Trophoblast cell (in vitro differentiated cells and primary cell): Measurements from ENCODE around the gene MEIOSIN.
A peak's percentile ranks its signal among the peaks of the same experiment; 100 is the strongest.

ENCODE experiments used
- DNase-seq, 2 donors: peaks; one replicate each; pipeline ENCODE4 v3.0.0-alpha.2; 2016
- H2AFZ ChIP-seq: 2 replicates; pipeline ENCODE4 v1.6.1; 2013; ENCODE audit warnings: low read length, moderate library complexity, mild to moderate bottlenecking; ENCODE audit not compliant: insufficient read depth, poor library complexity
- H2AK5ac ChIP-seq: 2 replicates; pipeline ENCODE4 v1.6.1; 2013; ENCODE audit warnings: mild to moderate bottlenecking, low read length
- H2BK120ac ChIP-seq: 2 replicates; pipeline ENCODE4 v1.6.1; 2013; ENCODE audit warnings: low read length, mild to moderate bottlenecking, moderate library complexity; ENCODE audit not compliant: insufficient read depth, poor library complexity
- H2BK12ac ChIP-seq: 2 replicates; pipeline ENCODE4 v1.6.1; 2013; ENCODE audit warnings: mild to moderate bottlenecking, low read length, moderate library complexity
- H2BK5ac ChIP-seq: 2 replicates; pipeline ENCODE4 v1.6.1; 2013; ENCODE audit warnings: low read length, low read depth, moderate library complexity, mild to moderate bottlenecking; ENCODE audit not compliant: poor library complexity
- H3K14ac ChIP-seq: 2 replicates; pipeline ENCODE4 v1.6.1; 2013; ENCODE audit warnings: mild to moderate bottlenecking, low read length
- H3K18ac ChIP-seq: 2 replicates; pipeline ENCODE4 v1.6.1; 2013; ENCODE audit warnings: mild to moderate bottlenecking, low read length
- H3K23ac ChIP-seq: 2 replicates; pipeline ENCODE4 v1.6.1; 2013; ENCODE audit warnings: low read length
- H3K27ac ChIP-seq: 2 replicates; pipeline ENCODE4 v1.5.1; 2013; ENCODE audit warnings: low read depth, mild to moderate bottlenecking, inconsistent platforms, low read length, moderate library complexity
- H3K27me3 ChIP-seq: 2 replicates; pipeline ENCODE4 v1.6.1; 2013; ENCODE audit warnings: inconsistent platforms, mild to moderate bottlenecking, low read length, moderate library complexity; ENCODE audit not compliant: insufficient read depth
- H3K36me3 ChIP-seq, 2 experiments: 1 replicate in 1 of 2; 2 replicates in 1 of 2; pipeline ENCODE4 v1.6.1; 2013; ENCODE audit warnings: low read length in 2 of 2, mild to moderate bottlenecking in 2 of 2, moderate library complexity in 1 of 2; ENCODE audit not compliant: insufficient read depth in 2 of 2, control insufficient read depth in 1 of 2
- H3K4ac ChIP-seq: 2 replicates; pipeline ENCODE4 v1.6.1; 2013; ENCODE audit warnings: low read depth, mild to moderate bottlenecking, low read length, moderate library complexity
- H3K4me1 ChIP-seq, 2 experiments: 1 replicate in 1 of 2; 2 replicates in 1 of 2; pipeline ENCODE4 v1.6.1; 2013; ENCODE audit warnings: low read length in 2 of 2, mild to moderate bottlenecking in 2 of 2, moderate library complexity in 1 of 2; ENCODE audit not compliant: insufficient read depth in 2 of 2, control insufficient read depth in 1 of 2
- H3K4me2 ChIP-seq: 2 replicates; pipeline ENCODE4 v1.6.1; 2013; ENCODE audit warnings: inconsistent platforms, mild to moderate bottlenecking, low read length, moderate library complexity
- H3K4me3 ChIP-seq: 2 replicates; pipeline ENCODE4 v1.5.1; 2013; ENCODE audit warnings: mild to moderate bottlenecking, low read depth, low read length, inconsistent platforms
- H3K79me1 ChIP-seq: one replicate; pipeline ENCODE4 v1.6.1; 2013; ENCODE audit warnings: low read length
- H3K79me2 ChIP-seq: 2 replicates; pipeline ENCODE4 v1.6.1; 2013; ENCODE audit warnings: low read length, mild to moderate bottlenecking; ENCODE audit not compliant: control insufficient read depth, insufficient read depth, poor library complexity
- H3K9ac ChIP-seq: 2 replicates; pipeline ENCODE4 v1.6.1; 2013; ENCODE audit warnings: mild to moderate bottlenecking, low read length
- H3K9me3 ChIP-seq: 2 replicates; pipeline ENCODE4 v1.6.1; 2013; ENCODE audit warnings: low read depth, mild to moderate bottlenecking, control low read depth, inconsistent platforms, low read length; ENCODE audit not compliant: insufficient read depth
- H4K12ac ChIP-seq: 2 replicates; pipeline ENCODE4 v1.6.1; 2013; ENCODE audit warnings: low read depth, mild to moderate bottlenecking, low read length, moderate library complexity
- H4K8ac ChIP-seq: 2 replicates; pipeline ENCODE4 v1.6.1; 2013; ENCODE audit warnings: low read depth, mild to moderate bottlenecking, low read length, moderate library complexity
- H4K91ac ChIP-seq: one replicate; pipeline ENCODE4 v1.6.1; 2013; ENCODE audit warnings: low read depth, mild to moderate bottlenecking, low read length, moderate library complexity
- WGBS: extraction: QIAGEN DNeasy Blood & Tissue Kit; methylation state at CpG from one replicate; pipeline ENCODE4 v1.1.7; 2013; ENCODE audit warnings: missing lambda C conversion rate; ENCODE audit not compliant: insufficient read length, insufficient coverage; ENCODE audit errors: extremely low coverage; 5-methylcytosine and 5-hydroxymethylcytosine counted together

MEIOSIN gene

DNA sequence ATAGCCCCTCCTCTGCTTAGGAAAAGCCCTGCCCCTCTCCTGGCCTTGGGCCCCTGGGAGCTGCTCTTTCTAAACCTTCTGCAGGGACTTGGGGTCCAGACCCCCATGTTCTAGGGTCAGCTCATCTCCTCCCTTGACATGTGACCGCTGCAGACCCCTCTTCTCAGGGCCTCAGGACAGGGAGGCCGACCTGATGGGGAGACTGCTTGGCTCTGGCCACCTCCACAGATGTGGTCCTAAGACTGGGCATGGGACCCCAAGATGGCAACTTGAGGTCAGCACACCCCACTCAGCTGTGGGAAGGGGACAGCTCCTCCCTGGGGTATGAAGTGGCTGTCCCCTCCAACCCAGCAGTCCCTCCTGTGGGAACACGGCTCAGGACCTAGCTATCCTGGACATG lies 39.7 kb downstream of the MEIOSIN start:
- H3K9me3 ChIP-seq, result no peaks in the 10 kb centered on the region
- H3K14ac ChIP-seq, result no peak overlapping the region
- no peak overlapping the region for H3K18ac ChIP-seq
- H3K79me2 ChIP-seq, result peaks cover 10% of the 10 kb centered on the region
- H3K9ac ChIP-seq, result no peak overlapping the region
- no peak overlapping the region for H2AFZ ChIP-seq
- H4K8ac ChIP-seq, result no peak overlapping the region
- no peaks in the 10 kb centered on the region for H3K27me3 ChIP-seq
- no peak for DNase-seq
- no peak overlapping the region for H2AK5ac ChIP-seq
- H3K4me1 ChIP-seq, result peaks cover 0 to 5% of the 10 kb centered on the region in 2 experiments
- no peak overlapping the region for H3K4me2 ChIP-seq
- H2BK5ac ChIP-seq, result no peak overlapping the region
- WGBS, result no CpG with 5 or more reads among the region's 3 CpGs
- no peak overlapping the region for H3K4me3 ChIP-seq
- H3K27ac ChIP-seq, result no peak overlapping the region
- no peak overlapping the region for H4K12ac ChIP-seq
- peaks cover 20% of the 10 kb centered on the region for H3K79me1 ChIP-seq
- H3K36me3 ChIP-seq, result peaks cover 30 to 32% of the 10 kb centered on the region in 2 experiments
- H2BK12ac ChIP-seq, result no peak overlapping the region
- no peak overlapping the region for H3K4ac ChIP-seq
- no peak overlapping the region for H4K91ac ChIP-seq
- H2BK120ac ChIP-seq, result no peak overlapping the region
- no peak overlapping the region for H3K23ac ChIP-seq

- Histone ChIP-seq H2BK120ac (no peak overlapping the region), H4K91ac (no peak overlapping the region), H3K79me2 (peaks cover 7% of the 10 kb centered on the region), H2AFZ (no peak overlapping the region), H3K4me1 (peaks cover 0 to 5% of the 10 kb centered on the region in 2 experiments), H3K27me3 (no peaks in the 10 kb centered on the region), H2BK5ac (no peak overlapping the region), H4K8ac (no peak overlapping the region), H3K79me1 (peaks cover 15% of the 10 kb centered on the region), H3K23ac (no peak overlapping the region), H3K9me3 (no peaks in the 10 kb centered on the region), H3K27ac (no peak overlapping the region), H2BK12ac (no peak overlapping the region), H3K4me3 (no peak overlapping the region), H3K4ac (no peak overlapping the region), H3K14ac (no peak overlapping the region), H2AK5ac (no peak overlapping the region), H4K12ac (no peak overlapping the region), H3K36me3 (peaks cover 35 to 36% of the 10 kb centered on the region in 2 experiments), H3K4me2 (no peak overlapping the region), H3K18ac (no peak overlapping the region), H3K9ac (no peak overlapping the region)
- no peak for DNase-seq
- no CpG with 5 or more reads among the region's 2 CpGs for WGBS
Observed at GRCh38 chr19:45773384-45773783, 40.1 kb downstream of the MEIOSIN start.

- H3K9me3 ChIP-seq, result no peaks in the 10 kb centered on the region
- H3K36me3 ChIP-seq, result peaks cover 36 to 37% of the 10 kb centered on the region in 2 experiments
- no peak overlapping the region for H3K14ac ChIP-seq
- no peak overlapping the region for H3K23ac ChIP-seq
- no peaks in the 10 kb centered on the region for H3K27me3 ChIP-seq
- no peak overlapping the region for H2BK5ac ChIP-seq
- H3K79me2 ChIP-seq, result peaks cover 2% of the 10 kb centered on the region
- peaks cover 5% of the 10 kb centered on the region for H3K79me1 ChIP-seq
- no peak overlapping the region for H3K4me2 ChIP-seq
- no peak overlapping the region for H3K4ac ChIP-seq
- no peak overlapping the region for H4K91ac ChIP-seq
- H3K4me3 ChIP-seq, result no peak overlapping the region
- H2AK5ac ChIP-seq, result no peak overlapping the region
- H4K12ac ChIP-seq, result no peak overlapping the region
- no peak overlapping the region for H2BK120ac ChIP-seq
- peaks cover 1 to 11% of the 10 kb centered on the region in 2 experiments for H3K4me1 ChIP-seq
- H3K27ac ChIP-seq, result no peak overlapping the region
- no peak overlapping the region for H2BK12ac ChIP-seq
- WGBS, result no CpG with 5 or more reads among the region's 9 CpGs
- no peak overlapping the region for H2AFZ ChIP-seq
- no peak overlapping the region for H3K9ac ChIP-seq
- DNase-seq, result peak; percentile 63 to 77
- no peak overlapping the region for H3K18ac ChIP-seq
- no peak overlapping the region for H4K8ac ChIP-seq
Observed at GRCh38 chr19:45774765-45775164, 41.5 kb downstream of the MEIOSIN start.

GRCh38 chr19:45777395-45777961 lies 44.2 kb downstream of the MEIOSIN start:
- DNase-seq, result no peak
- no peak overlapping the region for H4K8ac ChIP-seq
- peaks cover 26 to 27% of the 10 kb centered on the region in 2 experiments for H3K36me3 ChIP-seq
- H2BK120ac ChIP-seq, result no peak overlapping the region
- WGBS, result no CpG with 5 or more reads among the region's 34 CpGs
- H3K4ac ChIP-seq, result no peak overlapping the region
- no peak overlapping the region for H2AFZ ChIP-seq
- no peak overlapping the region for H2BK5ac ChIP-seq
- H3K18ac ChIP-seq, result no peak overlapping the region
- H2BK12ac ChIP-seq, result no peak overlapping the region
- no peak overlapping the region for H3K27ac ChIP-seq
- no peaks in the 10 kb centered on the region for H3K27me3 ChIP-seq
- no peak overlapping the region for H3K14ac ChIP-seq
- H3K4me1 ChIP-seq, result peaks cover 14 to 19% of the 10 kb centered on the region in 2 experiments
- H3K23ac ChIP-seq, result no peak overlapping the region
- H4K12ac ChIP-seq, result no peak overlapping the region
- no peak overlapping the region for H3K9ac ChIP-seq
- H3K79me2 ChIP-seq, result no peaks in the 10 kb centered on the region
- H3K4me3 ChIP-seq, result no peak overlapping the region
- H2AK5ac ChIP-seq, result no peak overlapping the region
- H4K91ac ChIP-seq, result no peak overlapping the region
- peaks cover 2% of the 10 kb centered on the region for H3K79me1 ChIP-seq
- no peak overlapping the region for H3K4me2 ChIP-seq
- no peaks in the 10 kb centered on the region for H3K9me3 ChIP-seq
